ENCODE results near the gene RBM27.
"Not testable (repeated sequence)": the region's sequence is repeated elsewhere in the genome, so short reads cannot be mapped to it uniquely, and the experiment has no call there.

RBM27 gene

GRCh38 chr5:146203011-146203871, at the start of gene RBM27:
TSS of gene RBM27 (plus strand) at chr5:146203605. CDS start at chr5:146203766, 161 bp downstream.
- H3K4me3 ChIP-seq (ENCODE audit: low read depth, low read length), result peak within 1 kb of the TSS; percentile 99
- DNase-seq (ENCODE audit: low read depth), result peak; percentile 97
- TF ChIP-seq, protein P1, sequence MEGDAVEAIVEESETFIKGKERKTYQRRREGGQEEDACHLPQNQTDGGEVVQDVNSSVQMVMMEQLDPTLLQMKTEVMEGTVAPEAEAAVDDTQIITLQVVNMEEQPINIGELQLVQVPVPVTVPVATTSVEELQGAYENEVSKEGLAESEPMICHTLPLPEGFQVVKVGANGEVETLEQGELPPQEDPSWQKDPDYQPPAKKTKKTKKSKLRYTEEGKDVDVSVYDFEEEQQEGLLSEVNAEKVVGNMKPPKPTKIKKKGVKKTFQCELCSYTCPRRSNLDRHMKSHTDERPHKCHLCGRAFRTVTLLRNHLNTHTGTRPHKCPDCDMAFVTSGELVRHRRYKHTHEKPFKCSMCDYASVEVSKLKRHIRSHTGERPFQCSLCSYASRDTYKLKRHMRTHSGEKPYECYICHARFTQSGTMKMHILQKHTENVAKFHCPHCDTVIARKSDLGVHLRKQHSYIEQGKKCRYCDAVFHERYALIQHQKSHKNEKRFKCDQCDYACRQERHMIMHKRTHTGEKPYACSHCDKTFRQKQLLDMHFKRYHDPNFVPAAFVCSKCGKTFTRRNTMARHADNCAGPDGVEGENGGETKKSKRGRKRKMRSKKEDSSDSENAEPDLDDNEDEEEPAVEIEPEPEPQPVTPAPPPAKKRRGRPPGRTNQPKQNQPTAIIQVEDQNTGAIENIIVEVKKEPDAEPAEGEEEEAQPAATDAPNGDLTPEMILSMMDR (IDR thresholded peaks at IDR 0.05; ENCODE audit: low read depth, low read length, missing control alignments), result no peak

DNA sequence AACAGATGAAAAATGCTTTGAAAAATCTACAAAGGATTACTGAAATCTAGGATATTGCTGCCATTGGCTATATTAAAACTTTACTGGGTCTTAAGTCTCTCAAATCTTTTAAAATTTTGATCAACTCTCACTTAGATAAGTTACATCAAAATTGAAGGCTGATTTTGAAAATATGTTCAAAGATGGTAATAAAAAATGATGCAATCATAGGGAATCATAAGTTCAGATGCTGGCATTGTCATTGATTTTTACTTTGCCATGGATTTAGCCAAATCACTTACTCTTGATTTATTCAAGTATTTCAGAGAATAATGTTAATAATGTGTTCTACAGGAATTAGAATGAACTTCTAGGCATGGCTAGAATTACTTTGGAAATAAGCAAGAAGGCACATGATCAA, 45.1 kb upstream of the RBM27 start:
- TF ChIP-seq, protein P1 (IDR thresholded peaks at IDR 0.05; ENCODE audit: low read depth, low read length, missing control alignments), result no peak
- H3K4me3 ChIP-seq (ENCODE audit: low read depth, low read length), result no peak overlapping the region
- DNase-seq (ENCODE audit: low read depth), result no peak

DNA sequence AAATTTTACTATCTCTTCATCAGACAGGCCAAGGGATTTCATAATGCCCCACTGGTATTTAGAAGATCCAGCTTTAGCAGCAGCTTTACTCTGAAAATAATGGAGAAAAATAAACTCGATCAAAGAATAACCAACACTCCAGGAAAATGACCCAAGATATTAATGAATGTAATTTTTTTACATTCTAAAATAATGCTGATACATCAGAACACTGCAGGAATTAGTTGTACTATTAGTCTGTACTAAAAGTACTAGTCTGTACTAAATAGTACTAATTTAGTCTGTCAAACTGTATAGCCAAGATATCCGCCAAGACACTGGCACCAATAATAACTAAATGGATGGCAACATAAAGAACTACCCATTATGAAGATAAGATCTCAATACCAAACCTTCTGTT, 39.0 kb upstream of the RBM27 start:
- DNase-seq (ENCODE audit: low read depth), result no peak

DNA sequence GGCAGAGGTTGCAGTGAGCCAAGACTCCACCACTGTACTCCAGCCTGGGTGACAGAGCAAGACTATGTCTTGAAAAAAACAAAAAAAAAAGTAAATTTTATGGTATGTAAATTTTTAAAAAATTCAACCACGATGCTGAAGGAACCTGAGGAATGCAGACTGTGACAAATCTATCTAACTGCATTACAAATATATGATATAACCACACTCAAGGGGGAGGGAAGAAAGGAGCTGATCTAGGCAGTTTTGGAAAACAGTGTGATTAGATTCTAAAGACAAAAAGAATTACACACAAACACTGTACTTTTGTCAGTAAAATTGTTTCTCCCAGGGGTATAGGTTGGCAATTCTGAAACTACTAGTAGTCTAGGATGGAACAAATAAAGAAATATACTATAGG, 37.9 kb upstream of the RBM27 start:
- DNase-seq (ENCODE audit: low read depth), result no peak
- no peak overlapping the region for H3K4me3 ChIP-seq (ENCODE audit: low read depth, low read length)
- TF ChIP-seq, protein P1 (IDR thresholded peaks at IDR 0.05; ENCODE audit: low read depth, low read length, missing control alignments), result no peak

More for the DNA sequence above, 39.0 kb upstream of the RBM27 start:
- TF ChIP-seq, protein P1 (IDR thresholded peaks at IDR 0.05; ENCODE audit: low read depth, low read length, missing control alignments), result no peak
- no peak overlapping the region for H3K4me3 ChIP-seq (ENCODE audit: low read depth, low read length)

DNA sequence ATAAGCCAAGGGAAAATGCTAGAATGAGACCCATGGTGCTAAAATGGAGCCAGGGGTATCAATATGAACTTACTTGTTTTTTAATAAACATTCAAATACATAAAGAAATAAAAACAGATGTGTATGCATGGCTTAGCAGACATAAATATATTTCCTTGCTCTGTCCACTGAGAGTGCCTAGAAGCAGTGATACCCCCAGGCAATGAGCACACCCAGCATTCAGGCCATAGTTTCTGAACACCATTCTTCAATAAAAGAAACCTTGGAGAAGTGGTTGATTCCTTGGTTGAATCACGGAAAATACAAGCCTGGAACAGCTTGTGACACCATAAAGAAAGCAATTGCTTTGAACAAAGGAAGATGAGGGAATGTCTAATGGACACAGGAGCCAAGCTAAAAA, 37.5 kb upstream of the RBM27 start:
- TF ChIP-seq, protein P1 (IDR thresholded peaks at IDR 0.05; ENCODE audit: low read depth, low read length, missing control alignments), result no peak
- no peak overlapping the region for H3K4me3 ChIP-seq (ENCODE audit: low read depth, low read length)
- DNase-seq (ENCODE audit: low read depth), result no peak

- no peak overlapping the region for H3K4me3 ChIP-seq (ENCODE audit: low read depth, low read length)
- TF ChIP-seq, protein P1 (IDR thresholded peaks at IDR 0.05; ENCODE audit: low read depth, low read length, missing control alignments), result no peak
- no peak for DNase-seq (ENCODE audit: low read depth)
These were observed 34.3 kb upstream of the RBM27 start for GRCh38 chr5:146169076-146169475.

DNA sequence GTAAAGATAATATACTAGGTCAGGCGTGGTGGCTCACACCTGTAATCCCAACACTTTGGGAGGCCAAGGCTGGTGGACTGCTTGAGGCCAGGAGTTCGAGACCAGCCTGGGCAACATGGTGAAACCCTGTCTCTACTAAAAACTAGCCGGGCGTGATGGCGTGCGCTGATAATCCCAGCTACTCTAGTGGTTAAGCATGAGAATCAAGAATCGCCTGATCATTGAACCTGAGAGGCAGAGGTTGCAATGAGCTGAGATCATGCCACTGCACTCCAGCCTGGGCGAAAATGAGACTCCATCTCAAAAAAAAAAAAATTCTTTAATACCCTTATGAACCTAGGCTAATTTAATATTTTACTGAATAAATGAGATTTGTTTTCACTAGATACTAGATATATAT, 30.4 kb upstream of the RBM27 start:
- peak; percentile 5 for DNase-seq (ENCODE audit: low read depth)

More for the DNA sequence above, 30.4 kb upstream of the RBM27 start:
- not testable (repeated sequence) for H3K4me3 ChIP-seq (ENCODE audit: low read depth, low read length)
